IPS-NIHi7 (cell line): ENCODE measurements around the gene CSTF1.

Experiments
- DNase-seq: peaks from one replicate; pipeline ENCODE4 v3.0.0; 2012; ENCODE audit warnings: mixed read lengths; ENCODE audit errors: extremely low spot score

The CSTF1 gene

GRCh38 chr20:56392132-56392880, at the start of gene CSTF1, which contains the start of gene AURKA:
Gene CSTF1 (plus strand): TSS chr20:56392645. CDS start chr20:56395553, 2,908 bp downstream.
Gene AURKA (minus strand): TSS chr20:56392215. CDS start chr20:56388197, 4,018 bp downstream.
- peak; percentile 100 for DNase-seq

GRCh38 chr20:56342783-56343182, 49.7 kb upstream of the CSTF1 start:
- DNase-seq = no peak

- DNase-seq = peak; percentile 94
Observed at GRCh38 chr20:56343861-56344381, 48.5 kb upstream of the CSTF1 start.

- DNase-seq = no peak
Observed at GRCh38 chr20:56345911-56346310, 46.5 kb upstream of the CSTF1 start.

- peak; percentile 16 for DNase-seq
Observed at GRCh38 chr20:56347628-56348304, 44.7 kb upstream of the CSTF1 start.

GRCh38 chr20:56348305-56348693, 44.1 kb upstream of the CSTF1 start:
- DNase-seq = no peak

- DNase-seq = no peak
Observed at GRCh38 chr20:56348746-56349145, 43.7 kb upstream of the CSTF1 start.

GRCh38 chr20:56350842-56351241, 41.6 kb upstream of the CSTF1 start:
- DNase-seq = no peak

GRCh38 chr20:56352345-56353055, 39.9 kb upstream of the CSTF1 start:
- DNase-seq = no peak

GRCh38 chr20:56353356-56353755, 39.1 kb upstream of the CSTF1 start:
- DNase-seq = no peak

- no peak for DNase-seq
Observed at GRCh38 chr20:56358070-56358469, 34.4 kb upstream of the CSTF1 start.

- DNase-seq = peak; percentile 99
Observed at GRCh38 chr20:56358600-56359211, 33.7 kb upstream of the CSTF1 start, which contains the start of gene FAM210B. Gene FAM210B (plus strand): TSS chr20:56358974. CDS start chr20:56359006, 32 bp downstream.

GRCh38 chr20:56359212-56360132, 33.0 kb upstream of the CSTF1 start:
- DNase-seq = peak; percentile 44

GRCh38 chr20:56360133-56360907, 32.1 kb upstream of the CSTF1 start:
- DNase-seq = no peak

GRCh38 chr20:56360908-56361205, 31.6 kb upstream of the CSTF1 start:
- no peak for DNase-seq

GRCh38 chr20:56361900-56362299, 30.5 kb upstream of the CSTF1 start:
- DNase-seq = no peak

- DNase-seq = no peak
Observed at GRCh38 chr20:56362833-56363413, 29.5 kb upstream of the CSTF1 start.

GRCh38 chr20:56363491-56363890, 29.0 kb upstream of the CSTF1 start:
- DNase-seq = no peak

GRCh38 chr20:56368351-56369134, 23.9 kb upstream of the CSTF1 start:
- DNase-seq = no peak
